GM19351 (cell line): Measurements from ENCODE around the gene SPATA2.
"Not testable (repeated sequence)": the region's sequence is repeated elsewhere in the genome, so short reads cannot be mapped to it uniquely, and the experiment has no call there.

Experiments used
- ATAC-seq: cut with Tn5 transposase; IDR thresholded peaks from one replicate; pipeline ENCODE4 v1.9.1; 2021; ENCODE audit warnings: mild to moderate bottlenecking, moderate library complexity; ENCODE audit not compliant: unreplicated experiment

The SPATA2 gene

DNA sequence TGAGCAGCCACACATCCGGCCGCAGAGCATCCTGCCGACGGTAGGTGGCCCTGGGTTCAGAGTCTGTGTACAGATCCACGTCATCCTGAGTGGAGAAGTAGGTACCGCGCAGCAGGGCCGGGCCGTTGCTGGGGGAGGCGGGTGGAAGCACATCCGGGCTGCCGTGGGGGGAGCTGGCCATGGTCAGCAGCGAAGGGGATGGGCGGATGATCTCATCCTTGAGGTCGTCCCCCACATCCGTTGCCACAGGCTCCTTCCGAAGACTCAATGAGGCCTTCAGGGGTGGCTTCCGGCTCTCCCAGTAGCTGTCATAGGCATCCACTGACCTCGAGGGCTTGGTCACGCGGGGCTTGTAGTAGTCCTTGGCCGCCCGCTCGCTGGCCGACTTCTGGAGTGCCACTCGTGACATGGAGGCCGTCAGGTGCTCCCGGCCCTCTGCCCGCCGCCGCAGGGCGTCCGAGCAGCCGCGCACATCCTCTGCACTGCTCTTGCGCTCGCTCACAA is 9.2 kb downstream of the SPATA2 start:
- no peak for ATAC-seq

DNA sequence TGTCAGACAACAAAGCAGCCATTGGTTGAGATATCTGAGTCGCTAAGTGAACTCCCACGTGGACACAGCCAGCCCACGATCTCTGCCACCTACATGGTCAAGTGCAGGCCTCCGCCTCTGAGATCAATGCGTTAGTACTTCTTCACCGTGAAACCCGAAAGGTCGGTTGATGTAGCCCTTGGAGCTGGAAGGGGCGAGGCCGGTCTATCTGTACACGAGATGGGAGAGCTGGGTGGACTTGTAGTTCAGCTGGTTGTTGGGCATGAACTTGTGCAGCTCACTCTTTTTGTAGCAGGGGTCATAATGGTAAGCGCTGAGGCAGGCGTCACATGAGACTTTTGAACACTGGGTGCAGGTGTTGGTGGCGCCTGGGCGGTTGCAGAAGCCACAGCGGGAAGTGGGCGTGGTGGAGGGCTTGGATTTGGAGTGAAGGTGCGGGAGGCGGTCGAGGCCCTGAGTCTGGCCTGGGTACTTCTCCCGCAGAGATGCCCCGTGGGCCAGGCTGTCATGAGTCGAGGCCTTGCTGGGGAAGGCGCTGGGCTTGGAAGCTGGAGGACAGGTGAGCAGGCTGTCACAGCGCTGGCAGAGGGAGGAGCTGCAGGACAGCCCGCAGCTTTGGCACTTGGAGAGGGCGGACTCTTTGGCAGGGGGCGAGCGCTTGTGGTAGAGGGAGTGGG is 9.8 kb downstream of the SPATA2 start:
- no peak for ATAC-seq

DNA sequence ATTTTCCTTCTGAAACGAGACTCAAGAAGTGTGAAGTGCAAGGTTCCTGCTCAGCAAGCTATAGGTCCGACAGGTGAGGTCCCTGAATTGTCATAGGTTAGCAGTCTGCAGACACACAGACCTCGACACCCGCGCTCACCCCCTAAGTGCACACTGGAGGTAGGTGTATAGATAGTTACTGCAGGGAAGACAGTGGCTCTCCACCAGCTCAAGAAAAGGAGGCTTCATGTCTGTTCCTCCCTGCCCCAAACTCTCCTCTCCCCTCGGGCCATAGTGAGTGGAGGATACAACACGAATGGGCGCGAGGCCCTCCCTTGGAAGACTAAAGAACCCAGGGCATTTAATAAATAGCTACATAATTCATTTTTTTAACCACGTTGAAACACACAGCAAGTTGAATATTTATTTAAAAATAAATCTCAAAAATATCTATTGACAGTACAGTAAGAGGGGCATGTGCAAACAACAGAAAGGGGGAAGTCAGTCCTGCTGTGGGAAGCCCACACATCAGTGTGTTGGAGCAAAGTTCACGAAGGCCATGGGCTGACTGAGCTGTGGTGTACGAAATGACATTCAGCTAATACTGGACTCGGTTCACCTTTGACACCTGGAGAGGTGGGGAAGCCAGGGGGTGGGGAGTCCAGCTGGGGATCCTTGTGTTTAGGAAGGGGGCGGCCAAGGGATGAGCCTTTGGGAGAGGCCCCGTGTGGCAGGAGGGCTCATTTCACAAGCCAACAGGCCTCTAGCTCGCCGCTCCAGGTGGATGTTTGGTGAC is 10.7 kb downstream of the SPATA2 start:
- no peak for ATAC-seq

DNA sequence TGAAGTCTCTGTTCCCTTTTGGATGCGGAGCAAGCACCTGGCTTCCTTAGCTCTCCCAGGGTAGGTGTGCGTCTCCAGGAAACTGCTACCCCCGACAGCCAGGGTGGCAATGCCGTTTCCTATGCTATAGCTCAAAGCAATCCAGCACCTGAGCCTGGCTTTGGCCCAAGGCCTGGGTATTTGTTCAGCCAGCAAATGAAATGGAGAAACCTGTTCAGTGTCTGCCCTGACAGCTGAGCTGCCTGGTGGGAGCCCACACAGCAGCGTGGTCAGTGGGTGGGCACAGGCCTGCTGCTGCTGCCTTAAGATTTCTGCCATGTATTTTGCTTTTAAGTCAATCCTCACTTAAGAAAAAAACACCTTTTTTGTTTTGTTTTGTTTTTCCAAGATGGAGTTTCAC is 13.7 kb downstream of the SPATA2 start:
- ATAC-seq, result no peak

DNA sequence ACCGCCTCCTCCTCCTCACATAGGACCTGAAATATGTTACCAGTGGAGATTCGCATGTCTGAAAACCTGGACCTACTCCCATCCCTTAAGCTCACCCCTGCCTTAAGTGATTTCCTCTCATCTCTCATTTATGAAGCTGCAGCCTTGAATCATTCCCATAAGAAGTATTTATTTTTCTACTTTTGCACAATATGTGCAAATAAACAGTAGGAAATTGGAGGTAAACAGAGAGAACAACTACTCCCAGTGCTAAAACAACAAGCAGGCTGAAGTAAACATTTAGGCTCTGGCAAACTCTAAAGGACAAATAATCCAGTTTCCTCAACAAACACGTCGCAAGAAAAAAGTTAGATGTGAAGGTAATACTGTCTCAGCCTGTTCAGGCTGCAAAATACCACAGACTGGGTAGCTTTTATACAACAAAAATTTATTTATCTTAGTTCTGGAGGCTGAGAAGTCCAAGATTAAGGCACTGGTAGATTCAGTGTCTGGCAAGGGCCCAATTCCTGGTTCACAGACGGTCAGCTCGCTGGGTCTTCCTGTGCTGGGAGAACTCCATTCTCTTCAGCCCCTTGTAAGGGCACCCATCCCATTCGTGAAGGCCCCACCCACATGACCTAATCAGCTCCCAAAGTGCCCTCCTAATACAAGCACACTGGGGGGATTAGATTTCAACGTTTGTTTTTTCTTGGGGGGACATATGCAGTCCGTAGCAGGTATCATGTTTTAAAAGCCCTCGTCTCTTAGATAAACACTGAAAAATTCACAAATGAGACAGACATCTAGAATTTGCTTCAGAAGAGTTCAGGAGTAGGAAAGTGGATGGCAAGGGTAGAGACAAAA is 15.6 kb downstream of the SPATA2 start:
- ATAC-seq, result no peak

DNA sequence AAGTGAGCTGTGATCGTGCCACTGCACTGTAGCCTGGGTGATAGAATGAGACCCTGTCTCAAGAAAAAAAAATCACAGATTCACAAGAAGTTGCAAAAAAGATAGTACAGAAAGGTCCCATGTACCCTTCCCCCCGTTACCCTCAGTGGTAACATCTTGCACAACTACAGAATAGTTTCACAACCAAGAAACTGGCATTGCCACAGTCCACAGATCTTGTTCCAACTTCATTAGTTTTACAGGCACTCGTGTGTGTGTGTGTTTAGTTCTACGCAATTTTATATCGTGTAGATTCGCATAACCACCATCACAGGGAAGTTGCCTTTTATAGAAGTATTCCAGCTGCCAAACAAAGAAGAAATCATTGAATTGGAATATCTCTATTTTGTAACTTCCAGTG is 19.1 kb downstream of the SPATA2 start:
- ATAC-seq, result no peak

DNA sequence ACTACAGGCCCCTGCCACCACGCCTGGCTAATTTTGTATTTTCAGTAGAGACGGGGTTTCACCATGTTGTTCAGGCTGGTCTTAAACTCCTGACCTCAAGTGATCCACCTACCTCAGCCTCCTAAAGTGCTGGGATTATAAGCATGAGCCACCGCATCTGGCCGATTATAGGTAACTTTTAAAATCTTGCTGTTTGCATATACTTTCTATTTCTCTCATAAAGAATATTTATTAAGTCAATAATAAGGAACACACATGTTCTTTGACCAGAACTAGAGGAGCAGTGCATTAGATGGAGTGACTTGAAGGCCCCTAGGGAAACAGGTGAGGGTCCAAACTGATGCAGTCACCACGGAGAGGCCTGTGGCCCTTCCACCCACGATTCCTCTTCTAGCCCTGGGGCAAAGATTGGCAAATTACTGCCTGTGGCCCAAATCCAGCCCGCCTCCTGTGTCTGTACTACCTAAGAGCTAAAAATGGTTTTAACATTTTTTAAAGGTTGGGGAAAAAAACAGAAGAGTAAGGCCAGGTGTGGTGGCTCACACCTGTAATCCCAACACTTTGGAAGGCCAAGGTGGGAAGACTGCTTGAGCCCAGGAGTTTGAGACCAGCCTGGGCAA is 19.7 kb downstream of the SPATA2 start:
- not testable (repeated sequence) for ATAC-seq

DNA sequence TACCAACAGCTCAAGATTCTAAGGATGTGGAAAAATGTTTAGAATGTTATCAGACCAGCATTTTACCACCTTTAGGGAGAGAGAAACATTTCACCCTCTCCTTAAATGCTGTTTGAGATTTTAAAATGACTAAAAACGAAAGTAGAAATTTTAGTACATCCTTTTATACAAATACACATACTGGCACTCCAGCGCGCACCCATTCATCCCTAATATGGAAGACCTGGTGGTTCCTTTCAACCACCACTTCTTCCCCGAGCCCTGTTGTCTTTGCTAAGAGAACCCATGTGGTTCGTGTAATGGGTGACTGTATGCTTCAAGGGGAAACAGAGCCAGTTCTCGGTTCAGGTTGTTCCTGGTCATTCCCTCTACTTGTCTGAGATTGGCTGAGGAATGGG is 21.3 kb downstream of the SPATA2 start:
- ATAC-seq, result no peak

DNA sequence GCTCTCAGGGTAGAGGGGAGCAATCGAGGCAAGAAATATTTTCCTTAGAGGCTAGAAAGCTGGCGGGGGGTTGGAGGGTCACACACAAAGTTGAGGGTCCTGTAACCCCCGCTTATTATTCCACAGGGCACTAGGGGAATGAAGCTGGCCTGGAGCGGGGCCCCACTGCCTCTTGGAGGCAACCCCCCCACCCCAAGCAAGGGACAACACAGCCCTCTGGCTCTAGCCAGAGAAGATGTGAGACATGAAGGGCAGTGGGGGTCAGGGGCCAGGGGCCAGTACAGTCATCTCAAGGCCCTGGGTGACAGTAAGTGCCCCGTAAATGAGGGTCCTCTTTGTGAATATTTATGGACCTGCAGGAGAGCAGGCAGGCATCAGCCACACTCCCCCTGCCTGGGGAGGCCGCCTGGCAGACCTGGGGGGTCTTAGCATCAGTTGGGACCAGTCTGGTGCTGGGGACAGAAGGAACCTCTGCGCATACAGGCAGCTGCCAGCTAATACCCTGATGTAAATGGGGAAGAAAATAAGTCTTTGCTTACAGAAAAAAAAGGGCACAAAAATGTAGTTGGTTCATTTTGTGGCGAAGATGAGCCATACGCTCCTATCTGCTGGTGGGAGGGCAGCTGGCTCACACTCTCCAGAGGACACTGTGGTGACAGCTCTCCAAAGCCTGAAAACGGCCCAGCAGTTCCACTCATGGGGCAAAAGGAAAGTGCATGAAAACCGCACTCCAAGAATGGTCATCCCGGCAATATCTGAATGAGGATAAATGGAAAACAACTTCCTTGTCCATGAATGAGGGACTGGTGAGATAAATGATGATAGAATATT is 21.9 kb downstream of the SPATA2 start:
- no peak for ATAC-seq

DNA sequence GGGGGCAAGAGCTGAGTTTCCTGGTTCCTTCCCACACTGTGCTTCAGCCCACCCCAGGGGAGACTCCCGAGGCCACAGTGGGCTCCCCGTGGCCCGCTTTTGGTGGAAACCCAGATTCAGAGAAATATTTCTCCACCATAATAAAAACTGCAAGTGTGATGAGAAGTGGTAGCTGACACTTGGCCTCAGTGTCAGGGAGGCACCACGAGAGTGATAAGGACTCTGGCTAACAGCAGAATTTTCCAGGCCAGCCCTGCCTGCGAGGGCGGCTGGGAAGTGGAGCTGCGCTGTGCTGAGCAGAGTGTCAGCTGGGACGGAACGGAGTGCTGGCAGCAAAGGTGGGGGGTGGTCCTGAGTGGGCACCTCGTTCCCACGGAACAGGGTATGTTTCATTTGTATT is 22.5 kb downstream of the SPATA2 start:
- no peak for ATAC-seq

DNA sequence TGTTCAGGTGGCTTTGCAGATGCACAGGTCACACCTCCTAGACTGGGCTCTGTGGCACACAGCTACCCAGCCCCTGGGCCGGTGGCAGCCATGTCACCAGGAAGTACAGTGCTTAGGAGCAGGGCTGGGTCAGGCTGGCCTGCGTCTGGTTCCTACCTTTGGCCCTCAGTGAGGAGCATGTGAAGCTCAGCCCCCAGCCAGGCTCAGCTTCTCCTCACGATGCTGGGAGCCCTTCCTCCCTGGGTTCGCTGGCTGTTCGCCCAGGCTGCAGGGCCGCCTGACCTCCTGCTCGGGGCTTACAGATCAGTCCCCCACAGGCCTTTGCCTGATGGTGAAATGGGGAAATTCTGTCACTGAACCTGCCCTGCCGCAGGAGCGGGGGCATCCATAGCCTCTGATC is 23.1 kb downstream of the SPATA2 start:
- ATAC-seq, result no peak

DNA sequence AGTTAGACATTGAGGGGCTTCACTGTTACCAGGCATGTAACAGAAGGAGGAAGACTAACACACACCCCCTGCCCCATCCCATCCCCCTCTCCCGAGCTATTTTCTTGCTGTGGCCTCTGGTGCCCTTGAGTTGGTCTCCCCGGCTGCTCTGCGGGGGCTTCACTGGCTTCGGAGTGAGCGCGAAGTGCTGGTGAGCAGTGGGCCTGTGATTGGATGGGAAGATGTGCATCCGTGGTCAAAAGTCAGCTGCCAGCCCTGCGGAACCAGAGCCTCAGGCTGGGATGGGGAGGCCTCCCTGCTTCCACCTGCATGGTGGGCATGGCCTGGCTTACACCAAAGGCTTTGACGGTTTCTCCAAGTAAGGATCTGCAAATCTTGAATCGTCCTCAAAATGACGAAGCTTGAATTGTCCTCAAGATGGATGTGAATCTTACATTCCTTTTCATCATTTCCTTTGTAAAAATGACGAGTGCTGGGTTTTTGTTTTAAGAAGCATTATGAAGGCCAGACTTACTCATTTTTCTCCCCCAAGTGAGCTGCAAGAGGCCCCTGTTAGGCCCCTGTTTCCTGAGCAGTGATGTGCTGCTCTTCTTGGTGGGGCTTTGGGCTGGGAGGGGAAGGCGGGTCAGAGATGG is 23.7 kb downstream of the SPATA2 start:
- no peak for ATAC-seq

DNA sequence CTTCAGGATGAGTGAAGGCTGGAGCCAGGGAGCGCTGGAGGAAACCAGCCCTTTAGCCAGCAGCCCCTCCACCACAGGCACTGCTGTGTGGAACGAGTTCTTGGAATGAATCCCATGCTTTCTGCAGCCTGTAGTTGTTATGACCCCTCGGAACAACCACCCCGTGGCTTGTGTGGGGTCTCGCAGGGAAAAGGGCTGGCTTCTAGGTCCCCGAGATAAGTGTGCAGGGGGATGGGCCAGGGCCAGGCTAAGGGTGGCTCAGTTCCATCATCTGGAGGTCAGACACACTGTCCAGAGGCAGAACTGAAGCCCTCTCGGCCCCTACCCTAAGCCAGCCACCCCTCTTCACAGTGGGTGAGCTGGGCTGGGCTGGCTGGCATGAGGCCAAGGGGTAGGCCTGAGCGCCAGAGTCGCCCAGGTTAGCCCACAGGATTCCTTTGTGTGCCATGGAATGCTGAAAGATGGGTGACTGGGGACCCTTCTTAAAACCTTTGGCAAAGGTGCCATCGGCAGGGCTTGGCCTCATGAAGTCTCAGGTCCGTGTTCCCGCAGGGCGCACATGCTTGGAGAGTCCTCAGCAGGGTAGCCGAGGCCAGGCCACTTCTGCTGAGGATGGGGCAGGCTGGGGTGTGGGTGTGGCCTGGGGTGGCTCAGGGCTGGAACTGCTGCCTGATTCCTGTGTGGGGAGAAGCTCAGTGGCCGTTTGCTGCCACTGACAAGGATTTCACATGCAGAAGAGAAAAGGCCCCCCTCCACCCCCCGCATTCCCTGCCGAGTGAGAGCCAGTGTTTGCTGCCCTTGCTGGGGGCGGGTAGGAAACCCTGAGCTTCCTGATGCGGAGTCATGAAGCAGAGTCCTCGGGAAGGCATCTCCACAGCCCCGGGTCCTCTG is 24.6 kb downstream of the SPATA2 start:
- no peak for ATAC-seq

DNA sequence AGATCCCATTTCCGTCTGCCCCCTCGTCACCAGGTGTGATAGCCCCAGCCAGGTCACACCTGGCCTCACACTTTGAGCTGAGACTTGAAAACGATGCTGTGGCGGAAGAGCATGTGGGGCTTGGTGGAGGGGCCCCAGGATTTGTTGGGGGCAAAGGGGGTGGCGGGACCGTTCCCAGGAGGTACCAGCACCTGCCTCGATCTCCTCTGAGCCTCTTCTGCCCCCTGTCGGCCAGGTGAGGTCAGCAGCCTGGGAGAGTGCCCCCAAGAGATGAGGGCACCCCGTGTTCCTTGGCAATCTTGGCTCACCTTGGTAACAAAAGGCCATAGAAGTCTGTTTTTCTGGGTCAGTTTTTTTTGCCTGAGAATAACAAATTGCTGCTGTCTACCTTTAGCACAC is 25.4 kb downstream of the SPATA2 start:
- ATAC-seq, result no peak

DNA sequence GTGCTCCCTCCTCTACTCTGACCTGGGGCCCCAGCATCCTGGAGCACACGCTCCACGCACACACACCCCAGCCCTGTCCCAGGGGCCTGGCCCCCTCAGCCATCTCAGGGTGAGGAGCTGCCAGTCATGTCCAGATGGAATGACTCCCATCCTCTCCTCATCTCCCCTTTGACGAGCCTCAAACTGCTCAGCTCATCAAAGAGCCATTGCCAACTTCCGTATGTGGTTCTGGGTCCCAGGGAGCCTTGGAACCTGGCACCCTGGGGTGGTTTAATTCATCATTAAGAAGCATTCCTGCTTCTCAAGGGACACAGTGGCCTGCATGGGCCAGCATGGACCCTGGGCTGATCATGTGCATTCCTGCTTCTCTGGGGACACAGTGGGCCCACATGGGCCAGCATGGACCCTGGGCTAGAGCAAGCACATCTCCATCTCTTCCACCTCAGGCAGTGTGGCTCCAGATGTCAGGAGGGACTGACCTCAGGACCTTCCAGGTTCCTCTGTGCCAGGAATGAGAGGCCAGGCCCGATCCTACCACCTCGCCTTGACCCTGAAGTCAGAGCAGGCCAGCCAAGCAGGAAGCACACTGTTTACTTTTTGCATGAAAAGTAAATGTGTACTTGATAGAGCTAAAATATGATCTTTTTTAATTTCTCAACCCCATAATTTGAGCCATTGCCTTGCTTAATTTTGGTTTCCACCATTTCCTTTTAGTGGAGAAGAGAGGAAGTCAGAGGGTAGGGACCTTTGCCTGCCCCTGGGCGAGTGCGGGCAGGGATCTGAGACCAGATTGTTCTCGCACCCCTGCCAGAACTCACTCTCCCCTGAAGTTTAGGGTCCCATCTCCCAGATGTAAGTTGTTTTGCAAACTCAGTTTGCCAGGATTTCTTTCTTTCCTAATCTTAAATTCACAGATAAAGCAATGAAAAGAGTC is 26.1 kb downstream of the SPATA2 start:
- no peak for ATAC-seq

DNA sequence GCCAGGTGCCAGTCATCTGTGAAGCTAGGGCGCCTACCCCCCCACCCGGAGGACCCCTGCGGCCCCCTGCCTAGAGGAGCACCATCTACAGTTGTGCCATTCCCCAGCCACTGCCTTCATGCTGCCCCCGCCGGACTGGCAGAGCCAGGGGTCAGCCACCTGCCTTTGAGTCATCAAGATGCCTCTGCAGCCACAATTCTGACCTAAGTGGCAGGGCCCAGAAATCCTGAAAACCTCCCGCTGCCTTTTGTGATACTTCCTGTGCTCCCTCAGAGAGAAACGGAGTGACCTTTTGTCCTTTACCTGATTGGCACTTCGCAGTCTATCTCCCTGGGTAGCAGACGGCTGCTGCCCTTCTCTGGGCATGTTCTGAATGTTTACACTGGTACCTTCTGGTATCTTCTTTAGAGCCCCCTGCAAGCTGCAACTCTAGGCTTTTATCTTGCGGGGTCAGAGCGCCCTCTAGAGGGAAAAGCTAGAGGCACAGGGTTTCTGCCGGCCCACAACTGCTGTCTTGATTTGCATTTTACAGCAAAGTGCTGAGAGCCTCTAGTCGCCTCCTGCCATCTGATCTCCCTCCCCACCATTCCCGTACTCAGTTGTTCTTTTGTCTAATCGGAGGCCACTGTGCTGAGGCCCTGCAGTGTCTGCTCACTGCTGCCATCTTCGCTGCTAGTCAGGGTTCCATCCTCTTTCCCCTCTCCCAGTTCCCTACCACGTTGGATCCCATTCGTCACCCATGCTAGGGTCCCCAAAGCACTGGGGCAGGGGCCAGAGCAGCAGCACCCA is 26.9 kb downstream of the SPATA2 start:
- no peak for ATAC-seq
